ENCODE results near the gene AKAP13.

GRCh38 chr15:85595804-85596536, 215.6 kb downstream of the AKAP13 start:
- TF ChIP-seq CTCF (IDR thresholded peaks at IDR 0.05), result no peak
- no peak for TF ChIP-seq POLR2A (IDR thresholded peaks at IDR 0.05)

All from breast epithelium (tissue), 3 donors.